Epidermal melanocyte (primary cell): ENCODE data around the gene EGLN3.

ENCODE experiments used
- DNase-seq: peaks from one replicate; pipeline ENCODE4 v3.0.0; 2011; ENCODE audit warnings: low spot score; ENCODE audit not compliant: insufficient read length

Gene EGLN3

GRCh38 chr14:33915682-33916081, 35.2 kb downstream of the EGLN3 start:
- DNase-seq: no peak

- no peak for DNase-seq
Observed at GRCh38 chr14:33914676-33915516, 36.0 kb downstream of the EGLN3 start.

- no peak for DNase-seq
Observed at GRCh38 chr14:33911046-33911445, 39.8 kb downstream of the EGLN3 start.

- DNase-seq: no peak
Observed at GRCh38 chr14:33910435-33910834, 40.4 kb downstream of the EGLN3 start.

- DNase-seq: no peak
Observed at GRCh38 chr14:33909380-33910084, 41.3 kb downstream of the EGLN3 start.

- DNase-seq: no peak
Observed at GRCh38 chr14:33908540-33909223, 42.2 kb downstream of the EGLN3 start.

GRCh38 chr14:33906968-33907367, 43.9 kb downstream of the EGLN3 start:
- no peak for DNase-seq

- no peak for DNase-seq
Observed at GRCh38 chr14:33904609-33905008, 46.3 kb downstream of the EGLN3 start.

- DNase-seq: no peak
Observed at GRCh38 chr14:33903369-33903768, 47.5 kb downstream of the EGLN3 start.

GRCh38 chr14:33902363-33902762, 48.5 kb downstream of the EGLN3 start:
- no peak for DNase-seq

GRCh38 chr14:33901426-33902155, 49.3 kb downstream of the EGLN3 start:
- no peak for DNase-seq

GRCh38 chr14:33900706-33901105, 50.2 kb downstream of the EGLN3 start:
- DNase-seq: no peak

GRCh38 chr14:33899723-33900341, 51.0 kb downstream of the EGLN3 start:
- DNase-seq: no peak

GRCh38 chr14:33897878-33898535, 52.9 kb downstream of the EGLN3 start:
- no peak for DNase-seq

- no peak for DNase-seq
Observed at GRCh38 chr14:33897382-33897781, 53.5 kb downstream of the EGLN3 start.

GRCh38 chr14:33894339-33894738, 56.5 kb downstream of the EGLN3 start:
- no peak for DNase-seq

GRCh38 chr14:33891700-33892099, 59.2 kb downstream of the EGLN3 start:
- DNase-seq: no peak

- DNase-seq: no peak
Observed at GRCh38 chr14:33884916-33885315, 66.0 kb downstream of the EGLN3 start.

- no peak for DNase-seq
Observed at GRCh38 chr14:33880330-33880729, 70.5 kb downstream of the EGLN3 start.

- DNase-seq: no peak
Observed at GRCh38 chr14:33879684-33880286, 71.1 kb downstream of the EGLN3 start.
